DND-41 (cell line): ENCODE results near the gene GLIS2.

Source experiments
- EZH2 ChIP-seq: IDR thresholded peaks from 3 replicates; pipeline ENCODE4 v1.6.1; 2012; ENCODE audit warnings: borderline replicate concordance, low read depth, mild to moderate bottlenecking, moderate library complexity, low read length, inconsistent platforms; ENCODE audit not compliant: severe bottlenecking
- TF ChIP-seq, protein P1 (sequence below): IDR thresholded peaks from 2 replicates; pipeline ENCODE4 v1.5.1; 2012; ENCODE audit warnings: borderline replicate concordance, low read length, moderate library complexity, mild to moderate bottlenecking; ENCODE audit not compliant: poor library complexity, severe bottlenecking; ENCODE audit errors: extremely low read depth

DNA sequence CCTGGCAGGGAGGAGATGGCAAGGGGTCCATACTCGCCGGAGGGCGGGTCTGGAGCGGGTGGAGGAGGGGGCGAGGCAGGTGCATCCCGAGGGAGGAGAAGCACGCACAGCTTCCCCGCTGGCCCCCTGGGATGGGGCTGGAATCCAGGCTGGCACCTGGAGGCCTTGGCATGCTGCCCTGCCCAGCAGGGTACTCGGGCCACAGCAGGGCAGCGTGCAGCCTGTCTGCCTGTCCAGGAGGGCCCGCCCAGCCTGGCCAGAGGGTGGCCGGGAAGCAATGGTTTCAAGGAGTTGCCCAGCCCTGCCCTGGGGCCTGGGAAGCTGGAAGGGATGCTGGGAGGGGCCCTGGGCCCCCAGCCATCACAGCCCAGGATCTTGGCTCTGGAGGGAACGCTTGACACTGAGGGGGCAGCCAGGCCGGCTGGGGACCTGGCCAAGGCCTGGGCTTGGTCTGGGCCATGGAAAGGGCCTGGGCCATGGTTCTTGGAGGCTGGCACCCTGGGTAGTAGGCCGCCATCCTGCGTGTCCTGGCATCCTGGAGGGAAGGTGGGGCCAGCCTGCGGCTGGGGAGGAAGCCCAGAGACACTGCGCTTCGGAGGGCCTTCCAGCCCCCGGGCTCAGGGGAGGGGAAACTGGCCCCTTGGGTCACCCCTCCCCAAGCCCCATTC, 1.1 kb downstream of the GLIS2 start:
- TF ChIP-seq, protein P1, sequence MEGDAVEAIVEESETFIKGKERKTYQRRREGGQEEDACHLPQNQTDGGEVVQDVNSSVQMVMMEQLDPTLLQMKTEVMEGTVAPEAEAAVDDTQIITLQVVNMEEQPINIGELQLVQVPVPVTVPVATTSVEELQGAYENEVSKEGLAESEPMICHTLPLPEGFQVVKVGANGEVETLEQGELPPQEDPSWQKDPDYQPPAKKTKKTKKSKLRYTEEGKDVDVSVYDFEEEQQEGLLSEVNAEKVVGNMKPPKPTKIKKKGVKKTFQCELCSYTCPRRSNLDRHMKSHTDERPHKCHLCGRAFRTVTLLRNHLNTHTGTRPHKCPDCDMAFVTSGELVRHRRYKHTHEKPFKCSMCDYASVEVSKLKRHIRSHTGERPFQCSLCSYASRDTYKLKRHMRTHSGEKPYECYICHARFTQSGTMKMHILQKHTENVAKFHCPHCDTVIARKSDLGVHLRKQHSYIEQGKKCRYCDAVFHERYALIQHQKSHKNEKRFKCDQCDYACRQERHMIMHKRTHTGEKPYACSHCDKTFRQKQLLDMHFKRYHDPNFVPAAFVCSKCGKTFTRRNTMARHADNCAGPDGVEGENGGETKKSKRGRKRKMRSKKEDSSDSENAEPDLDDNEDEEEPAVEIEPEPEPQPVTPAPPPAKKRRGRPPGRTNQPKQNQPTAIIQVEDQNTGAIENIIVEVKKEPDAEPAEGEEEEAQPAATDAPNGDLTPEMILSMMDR, result no peak
- no peak for TF ChIP-seq EZH2
